ENCODE results near the gene TTLL10.

Gene TTLL10

GRCh38 chr1:1228596-1229321 is 55.1 kb downstream of the TTLL10 start:
- H3K4me3 ChIP-seq (IDR thresholded peaks at IDR 0.05; ENCODE audit: insufficient read depth, low read depth, low read length) = no peak overlapping the region
- no peak overlapping the region for H3K4me2 ChIP-seq
- H3K36me3 ChIP-seq (ENCODE audit: insufficient read depth) = no peaks in the 10 kb centered on the region

GRCh38 chr1:1229770-1230169 is 56.1 kb downstream of the TTLL10 start:
- H3K4me2 ChIP-seq = no peak overlapping the region
- H2AFZ ChIP-seq (ENCODE audit: low read depth) = no peak overlapping the region
- no peak overlapping the region for H3K27ac ChIP-seq
- no peak for TF ChIP-seq CTCF (conservative IDR thresholded peaks at IDR 0.05; ENCODE audit: low read depth, low read length)
- no peaks in the 10 kb centered on the region for H3K27me3 ChIP-seq (ENCODE audit: insufficient read depth, low read depth)
- no peak overlapping the region for H3K9ac ChIP-seq
- H3K4me1 ChIP-seq (ENCODE audit: low read depth, poor library complexity, severe bottlenecking) = peaks cover 4% of the 10 kb centered on the region
- H3K36me3 ChIP-seq (ENCODE audit: insufficient read depth) = no peaks in the 10 kb centered on the region
- peaks cover 48% of the 10 kb centered on the region for H3K79me2 ChIP-seq (ENCODE audit: insufficient read depth, low read depth)
- H4K20me1 ChIP-seq (ENCODE audit: insufficient read depth) = no peaks in the 10 kb centered on the region
- no peak overlapping the region for H3K4me3 ChIP-seq (IDR thresholded peaks at IDR 0.05; ENCODE audit: insufficient read depth, low read depth, low read length)

More at GRCh38 chr1:1228596-1229321, 55.1 kb downstream of the TTLL10 start:
- no peak for TF ChIP-seq CTCF (conservative IDR thresholded peaks at IDR 0.05; ENCODE audit: low read depth, low read length)
- peaks cover 4% of the 10 kb centered on the region for H3K4me1 ChIP-seq (ENCODE audit: low read depth, poor library complexity, severe bottlenecking)
- peaks cover 48% of the 10 kb centered on the region for H3K79me2 ChIP-seq (ENCODE audit: insufficient read depth, low read depth)
- no peak overlapping the region for H3K27ac ChIP-seq
- no peaks in the 10 kb centered on the region for H3K27me3 ChIP-seq (ENCODE audit: insufficient read depth, low read depth)
- no peak overlapping the region for H3K9ac ChIP-seq
- H4K20me1 ChIP-seq (ENCODE audit: insufficient read depth) = no peaks in the 10 kb centered on the region
- no peak overlapping the region for H2AFZ ChIP-seq (ENCODE audit: low read depth)

- no peaks in the 10 kb centered on the region for H3K27me3 ChIP-seq (ENCODE audit: insufficient read depth, low read depth)
- no peaks in the 10 kb centered on the region for H3K36me3 ChIP-seq (ENCODE audit: insufficient read depth)
- no peaks in the 10 kb centered on the region for H4K20me1 ChIP-seq (ENCODE audit: insufficient read depth)
- peak overlapping the region; percentile 92 for H3K9ac ChIP-seq
- peak overlapping the region; percentile 62 for H2AFZ ChIP-seq (ENCODE audit: low read depth)
- peak overlapping the region; percentile 83 for H3K4me2 ChIP-seq
- peaks cover 4% of the 10 kb centered on the region for H3K4me1 ChIP-seq (ENCODE audit: low read depth, poor library complexity, severe bottlenecking)
- peaks cover 46% of the 10 kb centered on the region for H3K79me2 ChIP-seq (ENCODE audit: insufficient read depth, low read depth)
- TF ChIP-seq CTCF (conservative IDR thresholded peaks at IDR 0.05; ENCODE audit: low read depth, low read length) = no peak
- peak overlapping the region; percentile 72 for H3K27ac ChIP-seq
- H3K4me3 ChIP-seq (IDR thresholded peaks at IDR 0.05; ENCODE audit: insufficient read depth, low read depth, low read length) = peak overlapping the region; percentile 94
Observed at GRCh38 chr1:1230656-1231399, 57.1 kb downstream of the TTLL10 start.

GRCh38 chr1:1231400-1232207 is 57.9 kb downstream of the TTLL10 start, which contains the start of gene SDF4:
TSS of gene SDF4 (minus strand) at chr1:1232001. CDS start at chr1:1228772, 3,229 bp downstream.
- Histone ChIP-seq H4K20me1 (ENCODE audit: insufficient read depth) (no peaks in the 10 kb centered on the region), H3K4me1 (ENCODE audit: low read depth, poor library complexity, severe bottlenecking) (peaks cover 12% of the 10 kb centered on the region), H2AFZ (ENCODE audit: low read depth) (peak within 1 kb of the TSS; percentile 62), H3K36me3 (ENCODE audit: insufficient read depth) (no peaks in the 10 kb centered on the region), H3K4me3 (IDR thresholded peaks at IDR 0.05; ENCODE audit: insufficient read depth, low read depth, low read length) (peak within 1 kb of the TSS; percentile 94), H3K4me2 (peak within 1 kb of the TSS; percentile 83), H3K9ac (peak within 1 kb of the TSS; percentile 92), H3K27me3 (ENCODE audit: insufficient read depth, low read depth) (no peaks in the 10 kb centered on the region), H3K79me2 (ENCODE audit: insufficient read depth, low read depth) (peaks cover 41% of the 10 kb centered on the region), H3K27ac (peak within 1 kb of the TSS; percentile 72)
- TF ChIP-seq CTCF (conservative IDR thresholded peaks at IDR 0.05; ENCODE audit: low read depth, low read length) = no peak
